K562 (cell line): ENCODE data around the gene MEF2D. TPM values are rescaled to one million over a fixed set of nuclear protein-coding genes. Genes with fewer than 3 reads are reported as not detected.

Experiments used
- CXXC5 ChIP-seq: fragments of 250-450 bp; sonication (Bioruptor Pico); IDR thresholded peaks from 2 replicates; pipeline ENCODE4 v1.8.0; 2022; ENCODE audit warnings: inconsistent platforms, mild to moderate bottlenecking, moderate library complexity
- EHMT2 ChIP-seq: fragments of 450-650 bp; IDR thresholded peaks from 2 replicates; pipeline ENCODE4 v1.6.1; 2018; ENCODE audit warnings: antibody characterized with exemption
- MYNN ChIP-seq, 2 experiments: sonication (generic); formaldehyde crosslinking in 1 of 2; IDR thresholded peaks; 2 replicates each; pipeline versions ENCODE4 v1.5.0 to v1.6.1; 2016 to 2020; ENCODE audit warnings: antibody characterized with exemption in 1 of 2, missing genetic modification reagents in 1 of 2
- NEUROD1 ChIP-seq: fragments of 150-350 bp; IDR thresholded peaks from 2 replicates; pipeline ENCODE4 v1.6.1; 2014; ENCODE audit warnings: borderline replicate concordance, low read length, low read depth; ENCODE audit not compliant: partially characterized antibody
- POLR2A ChIP-seq: fragments of 450-650 bp; conservative IDR thresholded peaks from 2 replicates; pipeline ENCODE4 v1.6.1; 2016
- ZBTB11 ChIP-seq, 3 experiments: fragments of 200-800 bp in 1 of 3; fragments of 250-450 bp in 1 of 3; fragments of 450-650 bp in 1 of 3; sonication (Bioruptor Pico) in 1 of 3; sonication (Bioruptor generic) in 1 of 3; formaldehyde crosslinking in 1 of 3; IDR thresholded peaks; 2 replicates each; pipeline versions ENCODE4 v1.6.1 to v1.8.0; 2016 to 2022; ENCODE audit warnings: mild to moderate bottlenecking in 2 of 3, missing genetic modification characterization in 2 of 3, missing compliant biosample characterization in 1 of 3, moderate library complexity in 1 of 3
- ZBTB26 ChIP-seq: fragments of 450-650 bp; formaldehyde crosslinking; IDR thresholded peaks from 2 replicates; pipeline ENCODE4 v1.4.0; 2022; ENCODE audit warnings: missing genetic modification characterization
- ZBTB40 ChIP-seq, 2 experiments: fragments of 450-650 bp in 1 of 2; sonication (generic) in 1 of 2; formaldehyde crosslinking in 1 of 2; IDR thresholded peaks; 2 replicates each; pipeline versions ENCODE4 v1.7.1 to v1.9.0; 2016 to 2022; ENCODE audit warnings: inconsistent platforms in 1 of 2, mild to moderate bottlenecking in 1 of 2, missing genetic modification reagents in 1 of 2
- ZNF316 ChIP-seq: fragments of 450-650 bp; IDR thresholded peaks from 2 replicates; pipeline ENCODE4 v1.6.1; 2016
- polyA plus RNA-seq, 8 experiments: library from polyadenylated mRNA; depleted of rRNA in 4 of 8; stranded (reverse) in 5 of 8; unstranded in 3 of 8; fragments of >200 nt; fragmentation: Nextera tagmentation in 2 of 8; fragmentation: Illumina TruSeq in 1 of 8; extraction: Ambion mirVana in 2 of 8; extraction: Trizol in 1 of 8; gene quantifications; 2 replicates each; pipeline versions ENCODE4 v1.2.1 to v1.2.3, GENCODE V29; 2011 to 2014; ENCODE audit warnings: inconsistent platforms in 1 of 8, missing spikeins in 1 of 8
- total RNA-seq, 7 experiments: library from RNA; depleted of rRNA in 6 of 7; stranded (reverse); fragments of >200 nt in 6 of 7; fragmentation: Illumina TruSeq in 2 of 7; extraction: Trizol in 2 of 7; gene quantifications; 2 replicates each; pipeline versions ENCODE4 v1.2.1 to v1.2.3, GENCODE V29; 2011 to 2021; ENCODE audit warnings: low replicate concordance in 1 of 7

The MEF2D gene
- total and polyA plus RNA-seq, 9 of the 15 experiments (the other 6 are each of a cell fraction or from before 2014, with no cell fraction given), result 0.10 to 19.5 (median 2.6) TPM

- TF ChIP-seq ZBTB11 (CRISPR knock-in tag; IDR thresholded peaks at IDR 0.05) (peak in 1 of 3 experiments; percentile 35; a peak in 1 of 6 replicates), MYNN (IDR thresholded peaks at IDR 0.05) (peak; percentile 60; the same call in 1 of the 2 replicates), MYNN (CRISPR knock-in tag; IDR thresholded peaks at IDR 0.05) (no peak), ZBTB40 (IDR thresholded peaks at IDR 0.05) (peak; percentile 55), ZBTB40 (CRISPR knock-in tag; IDR thresholded peaks at IDR 0.05) (0 out of 2 replicates have a peak, but pooled peaks have one; percentile 15), ZBTB26 (CRISPR knock-in tag) (peak; percentile 65; the same call in 1 of the 2 replicates), NEUROD1 (peak; percentile 94), CXXC5 (peak; percentile 83), POLR2A (peak; percentile 55; the same call in 1 of the 2 replicates), EHMT2 (peak; percentile 31; the same call in 1 of the 2 replicates), ZNF316 (peak; percentile 63)
Observed at GRCh38 chr1:156504821-156505678, 4.5 kb upstream of the MEF2D start (continued).
